Fibroblast of pulmonary artery (primary cell): Measurements from ENCODE around the gene NOS3.

Source experiments
- DNase-seq: peaks from one replicate; pipeline ENCODE4 v3.0.0-alpha.2; 2010; ENCODE audit warnings: low read depth
- H3K4me3 ChIP-seq: replicated peaks from 2 replicates; pipeline ENCODE4 v1.5.1; 2011; ENCODE audit warnings: low read depth, mild to moderate bottlenecking, control low read depth, low read length, moderate library complexity
- CTCF ChIP-seq: IDR thresholded peaks from 2 replicates; pipeline ENCODE4 v1.5.1; 2011; ENCODE audit warnings: mild to moderate bottlenecking, control low read depth, low read length, inconsistent platforms; ENCODE audit errors: missing control alignments

Gene NOS3

GRCh38 chr7:150952331-150953050 is 38.3 kb upstream of the NOS3 start:
- DNase-seq: no peak
- no peak overlapping the region for H3K4me3 ChIP-seq
- no peak for TF ChIP-seq CTCF

- no peak for DNase-seq
- no peak for TF ChIP-seq CTCF
- no peak overlapping the region for H3K4me3 ChIP-seq
Observed at GRCh38 chr7:150953061-150953997, 37.5 kb upstream of the NOS3 start.

GRCh38 chr7:150954201-150954985 is 36.4 kb upstream of the NOS3 start:
- no peak for TF ChIP-seq CTCF
- no peak overlapping the region for H3K4me3 ChIP-seq
- DNase-seq: no peak

- H3K4me3 ChIP-seq: no peak overlapping the region
- no peak for DNase-seq
- no peak for TF ChIP-seq CTCF
Observed at GRCh38 chr7:150954986-150955518, 35.8 kb upstream of the NOS3 start.

- no peak overlapping the region for H3K4me3 ChIP-seq
- no peak for DNase-seq
- TF ChIP-seq CTCF: no peak
Observed at GRCh38 chr7:150955519-150956394, 35.1 kb upstream of the NOS3 start.
